ENCODE results near the gene AGFG2. TPM values are rescaled to one million over a fixed set of nuclear protein-coding genes. Genes with fewer than 3 reads are reported as not detected.

The AGFG2 gene
- total and polyA plus RNA-seq, 2 of the 13 experiments (the other 11 are each of a cell fraction or from before 2014, with no cell fraction given): 125 to 132 TPM

DNA sequence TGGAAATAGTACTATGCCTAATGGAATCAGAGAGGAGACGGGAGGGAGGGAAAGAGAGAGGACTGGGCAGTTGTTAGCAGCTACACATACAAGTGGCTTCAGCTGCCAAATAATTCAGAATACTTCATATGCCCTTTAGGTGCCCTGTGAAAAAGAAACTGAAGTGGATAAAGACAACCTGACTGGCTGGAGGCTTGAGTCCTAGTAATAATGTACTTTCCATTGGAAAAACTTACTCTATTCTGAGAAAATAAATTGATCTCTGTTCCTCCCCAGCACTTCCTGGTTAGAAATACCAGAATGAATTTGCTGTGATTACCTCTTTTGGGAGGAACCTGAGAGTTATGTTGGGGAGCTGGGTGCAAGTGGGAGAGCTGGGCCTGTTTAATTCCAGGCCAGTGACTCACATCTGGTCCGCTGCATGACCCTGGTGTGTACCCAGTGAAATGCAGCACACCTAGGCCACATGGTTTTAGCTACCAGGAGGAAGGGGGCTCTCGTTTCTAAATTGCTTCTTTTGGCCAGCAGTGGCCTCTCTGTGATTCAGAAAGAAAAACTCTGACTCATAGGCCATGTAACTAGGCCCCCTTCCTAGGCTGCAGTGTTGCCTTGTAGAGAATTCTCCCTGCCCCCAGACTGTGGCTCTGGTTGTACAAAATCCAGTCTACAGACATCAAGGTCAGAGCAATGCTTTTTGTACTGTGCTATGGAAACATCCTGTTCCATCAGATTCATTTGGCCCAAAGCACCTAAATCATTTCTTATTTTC is 6.5 kb downstream of the AGFG2 start (continued):
- no peak for TF ChIP-seq ZNF496 (CRISPR knock-in tag; IDR thresholded peaks at IDR 0.05; ENCODE audit: insufficient replicate concordance)
- peak; percentile 27; the same call in 1 of the 2 replicates for TF ChIP-seq ZSCAN9 (CRISPR knock-in tag; IDR thresholded peaks at IDR 0.05; ENCODE audit: borderline replicate concordance)
- no peak for TF ChIP-seq SCMH1 (CRISPR knock-in tag; IDR thresholded peaks at IDR 0.05; ENCODE audit: borderline replicate concordance)
- no peak for TF ChIP-seq ZBTB20 (CRISPR knock-in tag; IDR thresholded peaks at IDR 0.05; ENCODE audit: borderline replicate concordance, low read depth)
- no peak for TF ChIP-seq CSRNP1 (CRISPR knock-in tag; IDR thresholded peaks at IDR 0.05)
- TF ChIP-seq ZSCAN22 (CRISPR knock-in tag; IDR thresholded peaks at IDR 0.05): no peak
- TF ChIP-seq DNMT1 (CRISPR knock-in tag; IDR thresholded peaks at IDR 0.05): no peak
- TF ChIP-seq SOX6 (IDR thresholded peaks at IDR 0.05): no peak
- TF ChIP-seq SOX6 (CRISPR knock-in tag; IDR thresholded peaks at IDR 0.05): peak; percentile 52; the same call in 1 of the 2 replicates
- no peak for TF ChIP-seq RARG (CRISPR knock-in tag; IDR thresholded peaks at IDR 0.05; ENCODE audit: low read depth)
- TF ChIP-seq ZEB1 (IDR thresholded peaks at IDR 0.05; ENCODE audit: insufficient replicate concordance, low read depth): no peak
- TF ChIP-seq ZKSCAN5 (CRISPR knock-in tag; IDR thresholded peaks at IDR 0.05): no peak
- no peak for TF ChIP-seq MAFF (IDR thresholded peaks at IDR 0.05; ENCODE audit: low read depth, low read length)
- TF ChIP-seq FOXO1 (CRISPR knock-in tag; IDR thresholded peaks at IDR 0.05): peak; percentile 65; the same call in 1 of the 2 replicates
- TF ChIP-seq, protein P1, sequence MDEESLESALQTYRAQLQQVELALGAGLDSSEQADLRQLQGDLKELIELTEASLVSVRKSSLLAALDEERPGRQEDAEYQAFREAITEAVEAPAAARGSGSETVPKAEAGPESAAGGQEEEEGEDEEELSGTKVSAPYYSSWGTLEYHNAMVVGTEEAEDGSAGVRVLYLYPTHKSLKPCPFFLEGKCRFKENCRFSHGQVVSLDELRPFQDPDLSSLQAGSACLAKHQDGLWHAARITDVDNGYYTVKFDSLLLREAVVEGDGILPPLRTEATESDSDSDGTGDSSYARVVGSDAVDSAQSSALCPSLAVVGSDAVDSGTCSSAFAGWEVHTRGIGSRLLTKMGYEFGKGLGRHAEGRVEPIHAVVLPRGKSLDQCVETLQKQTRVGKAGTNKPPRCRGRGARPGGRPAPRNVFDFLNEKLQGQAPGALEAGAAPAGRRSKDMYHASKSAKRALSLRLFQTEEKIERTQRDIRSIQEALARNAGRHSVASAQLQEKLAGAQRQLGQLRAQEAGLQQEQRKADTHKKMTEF (CRISPR knock-in tag; IDR thresholded peaks at IDR 0.05): peak; percentile 36; the same call in 1 of the 2 replicates
- peak; percentile 29; the same call in 1 of the 2 replicates for TF ChIP-seq RAD21 (CRISPR knock-in tag; IDR thresholded peaks at IDR 0.05)
- TF ChIP-seq MYPOP (CRISPR knock-in tag; IDR thresholded peaks at IDR 0.05): 0 out of 2 replicates have a peak, but pooled peaks have one; percentile 67
- TF ChIP-seq ELF1 (CRISPR knock-in tag; IDR thresholded peaks at IDR 0.05): peak; percentile 56; the same call in 1 of the 2 replicates
- no peak for TF ChIP-seq RFX5 (IDR thresholded peaks at IDR 0.05; ENCODE audit: low read depth, low read length)
- no peak for TF ChIP-seq ZNF597 (CRISPR knock-in tag; IDR thresholded peaks at IDR 0.05)
- no peak for TF ChIP-seq ZNF616 (CRISPR knock-in tag; IDR thresholded peaks at IDR 0.05; ENCODE audit: low read depth)
- peak; percentile 46; the same call in 1 of the 2 replicates for TF ChIP-seq ZNF205 (CRISPR knock-in tag; IDR thresholded peaks at IDR 0.05)
- no peak for TF ChIP-seq ZNF331 (CRISPR knock-in tag; IDR thresholded peaks at IDR 0.05)
- no peak for TF ChIP-seq TOPORS (CRISPR knock-in tag; IDR thresholded peaks at IDR 0.05)
- TF ChIP-seq TP53 (CRISPR knock-in tag; conservative IDR thresholded peaks at IDR 0.05): no peak
- TF ChIP-seq ZNF547 (CRISPR knock-in tag; IDR thresholded peaks at IDR 0.05): peak; percentile 27; the same call in 1 of the 2 replicates
- TF ChIP-seq HOXA9 (CRISPR knock-in tag; IDR thresholded peaks at IDR 0.05; ENCODE audit: borderline replicate concordance): no peak
